Ishikawa (cell line): ENCODE measurements around the gene FAM221B.

Experiments
- CEBPB ChIP-seq: IDR thresholded peaks from 2 replicates; pipeline ENCODE4 v1.6.1; 2012
- CREB1 ChIP-seq: IDR thresholded peaks from 2 replicates; pipeline ENCODE4 v1.6.1; 2012; ENCODE audit warnings: low read depth
- EGR1 ChIP-seq: IDR thresholded peaks from 2 replicates; pipeline ENCODE4 v1.6.1; 2012
- EP300 ChIP-seq: IDR thresholded peaks from 2 replicates; pipeline ENCODE4 v1.6.1; 2012; ENCODE audit warnings: borderline replicate concordance
- NFIC ChIP-seq: IDR thresholded peaks from 2 replicates; pipeline ENCODE4 v1.6.1; 2012
- RAD21 ChIP-seq: IDR thresholded peaks from 2 replicates; pipeline ENCODE4 v1.6.1; 2012; ENCODE audit warnings: low read depth
- TAF1 ChIP-seq: IDR thresholded peaks from 2 replicates; pipeline ENCODE4 v1.6.1; 2012; ENCODE audit warnings: low read depth, mild to moderate bottlenecking
- TCF12 ChIP-seq: IDR thresholded peaks from 2 replicates; pipeline ENCODE4 v1.6.1; 2012; ENCODE audit warnings: low read depth
- TEAD4 ChIP-seq: IDR thresholded peaks from 2 replicates; pipeline ENCODE4 v1.6.1; 2012
- YY1 ChIP-seq: IDR thresholded peaks from 2 replicates; pipeline ENCODE4 v1.6.1; 2012; ENCODE audit warnings: low read depth
- ZBTB7A ChIP-seq: IDR thresholded peaks from 2 replicates; pipeline ENCODE4 v1.6.1; 2012; ENCODE audit warnings: low read depth
- TF ChIP-seq, protein P1 (sequence below): IDR thresholded peaks from 2 replicates; pipeline ENCODE4 v1.6.1; 2012
- TF ChIP-seq, protein P2 (sequence below): IDR thresholded peaks from 2 replicates; pipeline ENCODE4 v1.6.1; 2012; ENCODE audit warnings: low read depth, mild to moderate bottlenecking

DNA sequence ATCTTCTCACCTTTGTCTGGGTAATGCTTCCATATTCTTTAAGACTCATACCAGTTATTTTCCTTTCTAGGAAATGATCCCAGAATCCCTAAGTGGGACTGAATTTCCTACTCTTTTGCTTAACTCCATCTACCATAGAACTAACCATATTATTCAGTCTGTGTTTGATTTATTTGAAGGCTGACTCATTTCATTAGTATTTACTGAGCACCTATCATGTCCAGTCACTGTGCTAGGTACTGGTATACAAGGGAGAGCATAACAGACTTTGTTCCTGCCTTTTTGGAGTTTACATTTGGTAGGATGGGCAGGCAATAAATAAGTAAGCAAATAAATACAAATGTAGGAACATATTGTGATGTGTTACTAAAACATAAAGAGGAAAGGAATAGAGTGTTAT lies 32.8 kb downstream of the FAM221B start:
- TF ChIP-seq, protein P1, sequence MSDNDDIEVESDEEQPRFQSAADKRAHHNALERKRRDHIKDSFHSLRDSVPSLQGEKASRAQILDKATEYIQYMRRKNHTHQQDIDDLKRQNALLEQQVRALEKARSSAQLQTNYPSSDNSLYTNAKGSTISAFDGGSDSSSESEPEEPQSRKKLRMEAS = no peak
- no peak for TF ChIP-seq ZBTB7A
- TF ChIP-seq, protein P2, sequence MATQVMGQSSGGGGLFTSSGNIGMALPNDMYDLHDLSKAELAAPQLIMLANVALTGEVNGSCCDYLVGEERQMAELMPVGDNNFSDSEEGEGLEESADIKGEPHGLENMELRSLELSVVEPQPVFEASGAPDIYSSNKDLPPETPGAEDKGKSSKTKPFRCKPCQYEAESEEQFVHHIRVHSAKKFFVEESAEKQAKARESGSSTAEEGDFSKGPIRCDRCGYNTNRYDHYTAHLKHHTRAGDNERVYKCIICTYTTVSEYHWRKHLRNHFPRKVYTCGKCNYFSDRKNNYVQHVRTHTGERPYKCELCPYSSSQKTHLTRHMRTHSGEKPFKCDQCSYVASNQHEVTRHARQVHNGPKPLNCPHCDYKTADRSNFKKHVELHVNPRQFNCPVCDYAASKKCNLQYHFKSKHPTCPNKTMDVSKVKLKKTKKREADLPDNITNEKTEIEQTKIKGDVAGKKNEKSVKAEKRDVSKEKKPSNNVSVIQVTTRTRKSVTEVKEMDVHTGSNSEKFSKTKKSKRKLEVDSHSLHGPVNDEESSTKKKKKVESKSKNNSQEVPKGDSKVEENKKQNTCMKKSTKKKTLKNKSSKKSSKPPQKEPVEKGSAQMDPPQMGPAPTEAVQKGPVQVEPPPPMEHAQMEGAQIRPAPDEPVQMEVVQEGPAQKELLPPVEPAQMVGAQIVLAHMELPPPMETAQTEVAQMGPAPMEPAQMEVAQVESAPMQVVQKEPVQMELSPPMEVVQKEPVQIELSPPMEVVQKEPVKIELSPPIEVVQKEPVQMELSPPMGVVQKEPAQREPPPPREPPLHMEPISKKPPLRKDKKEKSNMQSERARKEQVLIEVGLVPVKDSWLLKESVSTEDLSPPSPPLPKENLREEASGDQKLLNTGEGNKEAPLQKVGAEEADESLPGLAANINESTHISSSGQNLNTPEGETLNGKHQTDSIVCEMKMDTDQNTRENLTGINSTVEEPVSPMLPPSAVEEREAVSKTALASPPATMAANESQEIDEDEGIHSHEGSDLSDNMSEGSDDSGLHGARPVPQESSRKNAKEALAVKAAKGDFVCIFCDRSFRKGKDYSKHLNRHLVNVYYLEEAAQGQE = no peak
- TF ChIP-seq NFIC = no peak
- TF ChIP-seq EGR1 = no peak
- TF ChIP-seq EP300 = no peak
- no peak for TF ChIP-seq YY1
- TF ChIP-seq CEBPB = no peak
- TF ChIP-seq TCF12 = no peak
- TF ChIP-seq RAD21 = no peak
- TF ChIP-seq TAF1 = no peak
- TF ChIP-seq CREB1 = no peak
- TF ChIP-seq TEAD4 = no peak
